Activated CD8-positive, alpha-beta T cell treated with anti-CD3 and anti-CD28 coated beads for 36 hours (primary cell): Measurements from ENCODE around the gene THAP8. TPM values are rescaled to one million over a fixed set of nuclear protein-coding genes. Genes with fewer than 3 reads are reported as not detected.

Experiments used
- ATAC-seq: fragments of 200-7000 bp; cut with Tn5 transposase; one replicate; pipeline ENCODE4 v1.10.0; 2021; ENCODE audit warnings: mild to moderate bottlenecking, moderate library complexity
- CTCF ChIA-PET: fragments of 350-600 bp; sonication (Branson Sonifier 250); formaldehyde crosslinking; loops from one replicate; lab custom pipeline; 2021; ENCODE audit warnings: antibody characterized with exemption; lab: Charles Lee
- POLR2A ChIA-PET: fragments of 350-600 bp; sonication (Branson Sonifier 250); formaldehyde crosslinking; loops from one replicate; lab custom pipeline; 2021; ENCODE audit warnings: antibody characterized with exemption; lab: Charles Lee
- DNase-seq: peaks from one replicate; pipeline ENCODE4 v3.0.0-alpha.2; 2020
- H3K27ac Mint-ChIP-seq: one replicate; pipeline ENCODE4 v1.8.0; 2021; ENCODE audit warnings: mild to moderate bottlenecking, mixed read lengths
- H3K27me3 Mint-ChIP-seq: one replicate; pipeline ENCODE4 v1.8.0; 2021; ENCODE audit warnings: mixed read lengths
- H3K36me3 Mint-ChIP-seq: one replicate; pipeline ENCODE4 v1.8.0; 2021; ENCODE audit warnings: low read depth, mixed read lengths
- H3K4me1 Mint-ChIP-seq: one replicate; pipeline ENCODE4 v1.8.0; 2021; ENCODE audit warnings: low read depth, mixed read lengths
- H3K4me3 Mint-ChIP-seq: one replicate; pipeline ENCODE4 v1.8.0; 2021; ENCODE audit warnings: mild to moderate bottlenecking, moderate library complexity, mixed read lengths
- H3K9me3 Mint-ChIP-seq: one replicate; pipeline ENCODE4 v1.8.0; 2021; ENCODE audit warnings: mixed read lengths
- CTCF ChIP-seq: fragments of 200-600 bp; IDR thresholded peaks from one replicate; pipeline ENCODE4 v1.8.0; 2022; ENCODE audit warnings: antibody characterized with exemption, mild to moderate bottlenecking
- intact Hi-C: fragments of 100-400 bp; cut with micrococcal nuclease; formaldehyde crosslinking; loops from one replicate; pipeline ENCODE4 v1.10.0; 2022
- total RNA-seq, 2 experiments: library from RNA; stranded (reverse); gene quantifications; one replicate each; pipeline ENCODE4 v1.2.3, GENCODE V29; 2021

THAP8 gene
- total RNA-seq, 2 experiments from 2014 or later: 3.4 to 3.7 TPM

GRCh38 chr19:36060430-36060829, 6.3 kb upstream of the THAP8 start:
- DNase-seq: peak; percentile 44
- peak; percentile 41 for TF ChIP-seq CTCF
- intact Hi-C loops: no loop called here
- Mint-ChIP-seq H3K27ac (no peak overlapping the region), H3K36me3 (peaks cover 31% of the 10 kb centered on the region), H3K4me1 (peaks cover 7% of the 10 kb centered on the region), H3K4me3 (no peak overlapping the region), H3K27me3 (no peaks in the 10 kb centered on the region), H3K9me3 (no peaks in the 10 kb centered on the region)
- CTCF ChIA-PET: interaction anchor here (0.7 to 2.2 kb wide), 9 partner anchors 33 to 119 kb away, joined by 3 to 7 read pairs (median 3); partner anchors contain the start of gene TBCB
- POLR2A ChIA-PET: interaction anchor here (1.2 to 1.9 kb wide), 2 partner anchors 12 to 67 kb away, joined by 3 to 6 read pairs; no protein-coding TSS in a partner anchor
- peak; percentile 66 for ATAC-seq

GRCh38 chr19:36059180-36059910, 5.3 kb upstream of the THAP8 start:
- Mint-ChIP-seq H3K9me3 (no peaks in the 10 kb centered on the region), H3K36me3 (peaks cover 28% of the 10 kb centered on the region), H3K4me1 (peaks cover 8% of the 10 kb centered on the region), H3K4me3 (no peak overlapping the region), H3K27me3 (no peaks in the 10 kb centered on the region), H3K27ac (no peak overlapping the region)
- ATAC-seq: no peak
- CTCF ChIA-PET: interaction anchor here (0.7 to 1.2 kb wide), 3 partner anchors 16 to 69 kb away, joined by 3 read pairs; no protein-coding TSS in a partner anchor
- POLR2A ChIA-PET: no interaction called here
- DNase-seq: no peak
- intact Hi-C loops: no loop called here
- no peak for TF ChIP-seq CTCF

- DNase-seq (no peak), ATAC-seq (no peak)
- no peak overlapping the region for H3K27ac Mint-ChIP-seq
- TF ChIP-seq CTCF: no peak
- H3K36me3 Mint-ChIP-seq: peaks cover 28% of the 10 kb centered on the region
- no peaks in the 10 kb centered on the region for H3K27me3 Mint-ChIP-seq
- POLR2A ChIA-PET: interaction anchor here (0.5 kb wide), 1 partner anchor 77 kb away, joined by 3 read pairs; no protein-coding TSS in a partner anchor
- H3K4me3 Mint-ChIP-seq: no peak overlapping the region
- intact Hi-C loops: no loop called here
- no peaks in the 10 kb centered on the region for H3K9me3 Mint-ChIP-seq
- CTCF ChIA-PET: interaction anchor here (1.0 kb wide), 1 partner anchor 69 kb away, joined by 3 read pairs; no protein-coding TSS in a partner anchor
- peaks cover 8% of the 10 kb centered on the region for H3K4me1 Mint-ChIP-seq
These were observed 4.5 kb upstream of the THAP8 start for GRCh38 chr19:36058481-36059179.

GRCh38 chr19:36054733-36055686, 925 bp upstream of the THAP8 start, which contains the start of gene WDR62:
Gene WDR62 (plus strand): TSS chr19:36054897. CDS start chr19:36054972, 75 bp downstream.
- peak; percentile 96 for DNase-seq
- Mint-ChIP-seq H3K4me3 (peak within 1 kb of the TSS; percentile 89), H3K4me1 (peaks cover 11% of the 10 kb centered on the region), H3K27ac (peak within 1 kb of the TSS; percentile 98), H3K9me3 (no peaks in the 10 kb centered on the region), H3K36me3 (peaks cover 22% of the 10 kb centered on the region), H3K27me3 (no peaks in the 10 kb centered on the region)
- ChIA-PET CTCF (interaction anchor here (0.7 to 1.6 kb wide), 5 partner anchors 34 to 146 kb away, joined by 3 read pairs; partner anchors contain the start of genes ALKBH6 and TBCB), POLR2A (interaction anchor here (0.6 to 2.0 kb wide), 6 partner anchors 18 to 152 kb away, joined by 3 to 6 read pairs (median 4); partner anchors contain the start of genes POLR2I and TBCB)
- intact Hi-C loops: loop anchor here (5.0 kb wide), 1 partner anchor 62 kb away; the partner anchor contains the start of gene TBCB
- no peak for TF ChIP-seq CTCF
- ATAC-seq: peak; percentile 79
